DOHH2 (cell line): ENCODE results near the gene SOX8.

ENCODE experiments used
- H3F3A ChIP-seq: fragments of 200-600 bp; sonication (generic), shearing (Covaris generic); 2 replicates; pipeline ENCODE4 v1.6.0; 2016; ENCODE audit warnings: antibody characterized with exemption, mild to moderate bottlenecking; ENCODE audit not compliant: control insufficient read depth, insufficient read depth
- H3K27ac ChIP-seq: fragments of 200-600 bp; sonication (generic); 2 replicates; pipeline ENCODE4 v1.5.1; 2014; ENCODE audit warnings: low read depth, mild to moderate bottlenecking, low read length, moderate library complexity
- H3K27me3 ChIP-seq: fragments of 200-600 bp; sonication (generic); 2 replicates; pipeline ENCODE4 v1.6.1; 2014; ENCODE audit warnings: mild to moderate bottlenecking, low read length, mixed read lengths; ENCODE audit not compliant: control insufficient read depth
- H3K36me3 ChIP-seq: fragments of 200-600 bp; sonication (generic); 2 replicates; pipeline ENCODE4 v1.6.1; 2014; ENCODE audit warnings: mild to moderate bottlenecking, low read length, moderate library complexity, mixed read lengths; ENCODE audit not compliant: control insufficient read depth
- H3K4me1 ChIP-seq: fragments of 200-600 bp; sonication (generic); 2 replicates; pipeline ENCODE4 v1.6.1; 2014; ENCODE audit warnings: mild to moderate bottlenecking, low read length, mixed read lengths; ENCODE audit not compliant: control insufficient read depth
- H3K4me2 ChIP-seq: fragments of 200-600 bp; sonication (generic); 2 replicates; pipeline ENCODE4 v1.6.0; 2014; ENCODE audit warnings: mild to moderate bottlenecking, low read length, moderate library complexity
- H3K4me3 ChIP-seq: fragments of 200-600 bp; sonication (generic); 2 replicates; pipeline ENCODE4 v1.5.1; 2014; ENCODE audit warnings: mild to moderate bottlenecking, low read length, mixed read lengths
- H3K79me2 ChIP-seq: fragments of 200-600 bp; sonication (generic); 2 replicates; pipeline ENCODE4 v1.6.1; 2014; ENCODE audit warnings: mild to moderate bottlenecking, low read length, mixed read lengths; ENCODE audit not compliant: control insufficient read depth
- H3K9me2 ChIP-seq: fragments of 200-600 bp; sonication (generic); replicated peaks from 2 replicates; pipeline ENCODE4 v1.6.1; 2014; ENCODE audit warnings: mild to moderate bottlenecking, low read length, mixed read lengths; ENCODE audit not compliant: control insufficient read depth
- H3K9me3 ChIP-seq: fragments of 200-600 bp; sonication (generic); 2 replicates; pipeline ENCODE4 v1.6.1; 2014; ENCODE audit warnings: antibody characterized with exemption, low read length, mixed read lengths; ENCODE audit not compliant: control insufficient read depth, insufficient read depth
- H4K20me1 ChIP-seq: fragments of 200-600 bp; sonication (generic); 2 replicates; pipeline ENCODE4 v1.6.0; 2014; ENCODE audit warnings: low read depth, mild to moderate bottlenecking, antibody characterized with exemption, low read length, moderate library complexity; ENCODE audit not compliant: control insufficient read depth, insufficient read depth
- CTCF ChIP-seq: fragments of 200-600 bp; sonication (generic); IDR thresholded peaks from one replicate; pipeline ENCODE4 v1.5.1; 2014; ENCODE audit warnings: antibody characterized with exemption, mild to moderate bottlenecking, low read depth, low read length; ENCODE audit not compliant: poor library complexity, severe bottlenecking
- EZH2phosphoT487 ChIP-seq: fragments of 200-600 bp; sonication (generic); IDR thresholded peaks from 2 replicates; pipeline ENCODE4 v1.6.1; 2017; ENCODE audit warnings: borderline replicate concordance, mild to moderate bottlenecking, antibody characterized with exemption, low read length, moderate library complexity, mixed read lengths

The SOX8 gene

GRCh38 chr16:980595-980854 lies 1.0 kb upstream of the SOX8 start:
- Histone ChIP-seq H3K4me2 (peak overlapping the region; percentile 64), H3K4me3 (peak overlapping the region; percentile 68), H3F3A (no peaks in the 10 kb centered on the region)

GRCh38 chr16:982145-983043 lies 824 bp downstream of the SOX8 start:
- H3K79me2 ChIP-seq: no peaks in the 10 kb centered on the region
- H3K9me2 ChIP-seq: no peaks in the 10 kb centered on the region
- H3K27me3 ChIP-seq: no peaks in the 10 kb centered on the region
- H3K4me2 ChIP-seq: no peak overlapping the region
- no peaks in the 10 kb centered on the region for H3K36me3 ChIP-seq
- TF ChIP-seq EZH2phosphoT487: no peak
- no peak for TF ChIP-seq CTCF
- H4K20me1 ChIP-seq: no peaks in the 10 kb centered on the region
- no peak overlapping the region for H3K27ac ChIP-seq
- no peak overlapping the region for H3K4me3 ChIP-seq
- H3K9me3 ChIP-seq: no peaks in the 10 kb centered on the region
- H3K4me1 ChIP-seq: peaks cover 21% of the 10 kb centered on the region
- no peaks in the 10 kb centered on the region for H3F3A ChIP-seq

More at GRCh38 chr16:980595-980854, 1.0 kb upstream of the SOX8 start:
- Histone ChIP-seq H3K79me2 (no peaks in the 10 kb centered on the region), H3K9me3 (peaks cover under 1% of the 10 kb centered on the region; the same call in 1 of the 2 replicates), H3K36me3 (no peaks in the 10 kb centered on the region), H3K9me2 (no peaks in the 10 kb centered on the region), H3K4me1 (peaks cover 34% of the 10 kb centered on the region), H4K20me1 (no peaks in the 10 kb centered on the region), H3K27me3 (no peaks in the 10 kb centered on the region), H3K27ac (peak overlapping the region; percentile 51)
- no peak for TF ChIP-seq EZH2phosphoT487
- TF ChIP-seq CTCF: no peak

- no peaks in the 10 kb centered on the region for H4K20me1 ChIP-seq
- H3F3A ChIP-seq: no peaks in the 10 kb centered on the region
- TF ChIP-seq CTCF (no peak), EZH2phosphoT487 (no peak)
These were observed 1.8 kb downstream of the SOX8 start for GRCh38 chr16:983044-984030.

More at GRCh38 chr16:983044-984030, 1.8 kb downstream of the SOX8 start:
- Histone ChIP-seq H3K4me1 (peaks cover 17% of the 10 kb centered on the region), H3K79me2 (no peaks in the 10 kb centered on the region), H3K27ac (no peak overlapping the region), H3K4me2 (no peak overlapping the region), H3K27me3 (no peaks in the 10 kb centered on the region), H3K4me3 (no peak overlapping the region), H3K9me2 (no peaks in the 10 kb centered on the region), H3K9me3 (no peaks in the 10 kb centered on the region), H3K36me3 (no peaks in the 10 kb centered on the region)
